SK-N-SH treated with all-trans-retinoic acid at 6 μM for 48 hours (cell line): ENCODE measurements around the gene ARFGEF3.

Experiments used
- ATAC-seq: fragments of 200-7000 bp; cut with Tn5 transposase; 3 replicates; pipeline ENCODE4 v1.9.1; 2020; ENCODE audit warnings: mild to moderate bottlenecking, moderate library complexity
- ARNTL ChIP-seq: fragments of 450-650 bp; formaldehyde crosslinking; IDR thresholded peaks from 2 replicates; pipeline ENCODE4 v1.5.0; 2020; ENCODE audit warnings: low read depth, mild to moderate bottlenecking, moderate library complexity, borderline replicate concordance
- CSDC2 ChIP-seq: fragments of 250-450 bp; sonication (Bioruptor Pico); IDR thresholded peaks from 2 replicates; pipeline ENCODE4 v1.5.0; 2020; ENCODE audit warnings: mild to moderate bottlenecking, moderate library complexity
- ESRRG ChIP-seq: fragments of 250-450 bp; sonication (Bioruptor Pico); IDR thresholded peaks from 2 replicates; pipeline ENCODE4 v1.6.1; 2021; ENCODE audit warnings: mild to moderate bottlenecking
- GLIS3 ChIP-seq: fragments of 250-450 bp; sonication (Bioruptor Pico); IDR thresholded peaks from 2 replicates; pipeline ENCODE4 v1.5.0; 2020; ENCODE audit warnings: mild to moderate bottlenecking, moderate library complexity
- OSR1 ChIP-seq: fragments of 250-450 bp; sonication (Bioruptor Pico); IDR thresholded peaks from 2 replicates; pipeline ENCODE4 v1.8.0; 2022; ENCODE audit warnings: moderate library complexity, mild to moderate bottlenecking, inconsistent platforms
- RARB ChIP-seq: fragments of 250-450 bp; sonication (Bioruptor Pico); IDR thresholded peaks from 2 replicates; pipeline ENCODE4 v1.8.0; 2021; ENCODE audit warnings: mild to moderate bottlenecking, moderate library complexity
- SNAI2 ChIP-seq: fragments of 250-450 bp; sonication (Bioruptor Pico); IDR thresholded peaks from 2 replicates; pipeline ENCODE4 v1.5.0; 2020; ENCODE audit warnings: mild to moderate bottlenecking, moderate library complexity
- TCF4 ChIP-seq: fragments of 250-450 bp; sonication (Bioruptor Pico); IDR thresholded peaks from 2 replicates; pipeline ENCODE4 v1.8.0; 2021; ENCODE audit warnings: mild to moderate bottlenecking, moderate library complexity, borderline replicate concordance
- TOX ChIP-seq: fragments of 250-450 bp; sonication (Bioruptor Pico); IDR thresholded peaks from 2 replicates; pipeline ENCODE4 v1.8.0; 2021; ENCODE audit warnings: mild to moderate bottlenecking, moderate library complexity, borderline replicate concordance
- ZC3H10 ChIP-seq: fragments of 250-450 bp; sonication (Bioruptor Pico); IDR thresholded peaks from 2 replicates; pipeline ENCODE4 v1.5.1; 2021; ENCODE audit warnings: mild to moderate bottlenecking, moderate library complexity
- ZFP3 ChIP-seq: fragments of 250-450 bp; sonication (Bioruptor Pico); IDR thresholded peaks from 2 replicates; pipeline ENCODE4 v1.5.0; 2020; ENCODE audit warnings: mild to moderate bottlenecking, moderate library complexity
- ZFP30 ChIP-seq: fragments of 450-650 bp; formaldehyde crosslinking; IDR thresholded peaks from 2 replicates; pipeline ENCODE4 v1.5.0; 2022; ENCODE audit warnings: mild to moderate bottlenecking, moderate library complexity
- ZNF565 ChIP-seq: fragments of 450-650 bp; formaldehyde crosslinking; conservative IDR thresholded peaks from 2 replicates; pipeline ENCODE4 v1.5.0; 2020; ENCODE audit warnings: low read depth, mild to moderate bottlenecking, moderate library complexity
- ZNF70 ChIP-seq: fragments of 450-650 bp; formaldehyde crosslinking; IDR thresholded peaks from 2 replicates; pipeline ENCODE4 v1.5.0; 2020; ENCODE audit warnings: mild to moderate bottlenecking, moderate library complexity
- ZNF8 ChIP-seq: fragments of 450-650 bp; formaldehyde crosslinking; IDR thresholded peaks from 2 replicates; pipeline ENCODE4 v1.5.0; 2020; ENCODE audit warnings: mild to moderate bottlenecking, moderate library complexity
- TF ChIP-seq, protein P1 (sequence below): fragments of 250-450 bp; sonication (Bioruptor Pico); IDR thresholded peaks from 2 replicates; pipeline ENCODE4 v1.5.1; 2021; ENCODE audit warnings: mild to moderate bottlenecking, moderate library complexity
- TF ChIP-seq, protein P2 (sequence below): fragments of 250-450 bp; sonication (Bioruptor Pico); IDR thresholded peaks from 2 replicates; pipeline ENCODE4 v1.5.0; 2020; ENCODE audit warnings: mild to moderate bottlenecking, moderate library complexity
- TF ChIP-seq, protein P3 (sequence below): fragments of 250-450 bp; sonication (Bioruptor Pico); IDR thresholded peaks from 2 replicates; pipeline ENCODE4 v1.8.0; 2020; ENCODE audit warnings: mild to moderate bottlenecking, moderate library complexity, borderline replicate concordance
- TF ChIP-seq, protein P4 (sequence below): fragments of 250-450 bp; sonication (Bioruptor Pico); IDR thresholded peaks from 2 replicates; pipeline ENCODE4 v1.8.0; 2021; ENCODE audit warnings: low read depth, mild to moderate bottlenecking, moderate library complexity, borderline replicate concordance
- TF ChIP-seq, protein P5 (sequence below): fragments of 250-450 bp; sonication (Bioruptor Pico); IDR thresholded peaks from 2 replicates; pipeline ENCODE4 v1.5.1; 2020; ENCODE audit warnings: low read depth, mild to moderate bottlenecking, moderate library complexity

Gene ARFGEF3

DNA sequence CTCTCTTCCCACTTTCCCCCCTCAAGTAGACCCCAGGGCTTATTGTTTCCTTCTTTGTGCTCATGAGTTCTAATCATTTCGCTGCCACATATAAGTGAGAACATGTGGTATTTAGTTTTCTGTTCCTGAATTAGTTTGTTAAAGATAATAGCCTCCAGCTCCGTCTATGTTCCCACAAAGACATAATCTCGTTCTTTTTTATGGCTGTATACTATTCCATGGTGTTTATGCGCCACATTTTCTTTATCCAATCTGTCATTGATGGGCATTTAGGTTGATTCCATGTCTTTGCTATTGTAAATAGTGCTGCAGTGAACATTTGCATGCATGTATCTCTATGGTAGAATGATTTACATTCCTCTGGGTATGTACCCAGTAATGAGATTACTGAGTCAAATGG, 37.6 kb upstream of the ARFGEF3 start:
- no peak for ATAC-seq
- TF ChIP-seq TOX (CRISPR knock-in tag) (no peak), TCF4 (CRISPR knock-in tag) (no peak), RARB (CRISPR knock-in tag) (no peak)
- TF ChIP-seq, protein P1, sequence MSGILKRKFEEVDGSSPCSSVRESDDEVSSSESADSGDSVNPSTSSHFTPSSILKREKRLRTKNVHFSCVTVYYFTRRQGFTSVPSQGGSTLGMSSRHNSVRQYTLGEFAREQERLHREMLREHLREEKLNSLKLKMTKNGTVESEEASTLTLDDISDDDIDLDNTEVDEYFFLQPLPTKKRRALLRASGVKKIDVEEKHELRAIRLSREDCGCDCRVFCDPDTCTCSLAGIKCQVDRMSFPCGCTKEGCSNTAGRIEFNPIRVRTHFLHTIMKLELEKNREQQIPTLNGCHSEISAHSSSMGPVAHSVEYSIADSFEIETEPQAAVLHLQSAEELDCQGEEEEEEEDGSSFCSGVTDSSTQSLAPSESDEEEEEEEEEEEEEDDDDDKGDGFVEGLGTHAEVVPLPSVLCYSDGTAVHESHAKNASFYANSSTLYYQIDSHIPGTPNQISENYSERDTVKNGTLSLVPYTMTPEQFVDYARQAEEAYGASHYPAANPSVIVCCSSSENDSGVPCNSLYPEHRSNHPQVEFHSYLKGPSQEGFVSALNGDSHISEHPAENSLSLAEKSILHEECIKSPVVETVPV (CRISPR knock-in tag), result no peak
- TF ChIP-seq, protein P2, sequence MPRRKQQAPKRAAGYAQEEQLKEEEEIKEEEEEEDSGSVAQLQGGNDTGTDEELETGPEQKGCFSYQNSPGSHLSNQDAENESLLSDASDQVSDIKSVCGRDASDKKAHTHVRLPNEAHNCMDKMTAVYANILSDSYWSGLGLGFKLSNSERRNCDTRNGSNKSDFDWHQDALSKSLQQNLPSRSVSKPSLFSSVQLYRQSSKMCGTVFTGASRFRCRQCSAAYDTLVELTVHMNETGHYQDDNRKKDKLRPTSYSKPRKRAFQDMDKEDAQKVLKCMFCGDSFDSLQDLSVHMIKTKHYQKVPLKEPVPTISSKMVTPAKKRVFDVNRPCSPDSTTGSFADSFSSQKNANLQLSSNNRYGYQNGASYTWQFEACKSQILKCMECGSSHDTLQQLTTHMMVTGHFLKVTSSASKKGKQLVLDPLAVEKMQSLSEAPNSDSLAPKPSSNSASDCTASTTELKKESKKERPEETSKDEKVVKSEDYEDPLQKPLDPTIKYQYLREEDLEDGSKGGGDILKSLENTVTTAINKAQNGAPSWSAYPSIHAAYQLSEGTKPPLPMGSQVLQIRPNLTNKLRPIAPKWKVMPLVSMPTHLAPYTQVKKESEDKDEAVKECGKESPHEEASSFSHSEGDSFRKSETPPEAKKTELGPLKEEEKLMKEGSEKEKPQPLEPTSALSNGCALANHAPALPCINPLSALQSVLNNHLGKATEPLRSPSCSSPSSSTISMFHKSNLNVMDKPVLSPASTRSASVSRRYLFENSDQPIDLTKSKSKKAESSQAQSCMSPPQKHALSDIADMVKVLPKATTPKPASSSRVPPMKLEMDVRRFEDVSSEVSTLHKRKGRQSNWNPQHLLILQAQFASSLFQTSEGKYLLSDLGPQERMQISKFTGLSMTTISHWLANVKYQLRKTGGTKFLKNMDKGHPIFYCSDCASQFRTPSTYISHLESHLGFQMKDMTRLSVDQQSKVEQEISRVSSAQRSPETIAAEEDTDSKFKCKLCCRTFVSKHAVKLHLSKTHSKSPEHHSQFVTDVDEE, result no peak

DNA sequence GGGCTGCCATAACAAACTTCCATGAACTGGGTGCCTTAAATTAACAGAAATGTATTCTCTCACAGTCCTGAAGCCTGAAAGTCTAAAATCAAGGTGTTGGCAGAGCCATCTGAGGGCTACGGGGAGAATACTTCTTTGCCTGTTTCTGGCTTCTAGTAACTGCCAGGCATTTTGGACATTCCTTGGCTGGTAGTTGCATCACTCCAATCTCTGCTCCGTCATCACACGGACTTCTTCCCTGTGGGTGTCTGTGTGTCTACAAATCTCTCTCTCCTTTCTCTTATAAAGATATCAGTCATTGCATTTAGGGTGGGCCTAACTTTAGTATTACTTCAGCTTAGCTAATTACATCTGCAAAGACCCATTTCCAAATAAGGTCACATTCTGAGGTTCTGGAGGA, 33.6 kb upstream of the ARFGEF3 start:
- ATAC-seq, result no peak
- TF ChIP-seq, protein P2, result no peak
- TF ChIP-seq SNAI2 (CRISPR knock-in tag) (no peak), OSR1 (CRISPR knock-in tag) (no peak), ZFP30 (no peak), ZNF565 (CRISPR knock-in tag) (no peak), ZNF70 (CRISPR knock-in tag) (no peak), ZC3H10 (CRISPR knock-in tag) (no peak), ARNTL (no peak), RARB (CRISPR knock-in tag) (no peak)
- TF ChIP-seq, protein P1 (CRISPR knock-in tag), result no peak
- TF ChIP-seq, protein P3, sequence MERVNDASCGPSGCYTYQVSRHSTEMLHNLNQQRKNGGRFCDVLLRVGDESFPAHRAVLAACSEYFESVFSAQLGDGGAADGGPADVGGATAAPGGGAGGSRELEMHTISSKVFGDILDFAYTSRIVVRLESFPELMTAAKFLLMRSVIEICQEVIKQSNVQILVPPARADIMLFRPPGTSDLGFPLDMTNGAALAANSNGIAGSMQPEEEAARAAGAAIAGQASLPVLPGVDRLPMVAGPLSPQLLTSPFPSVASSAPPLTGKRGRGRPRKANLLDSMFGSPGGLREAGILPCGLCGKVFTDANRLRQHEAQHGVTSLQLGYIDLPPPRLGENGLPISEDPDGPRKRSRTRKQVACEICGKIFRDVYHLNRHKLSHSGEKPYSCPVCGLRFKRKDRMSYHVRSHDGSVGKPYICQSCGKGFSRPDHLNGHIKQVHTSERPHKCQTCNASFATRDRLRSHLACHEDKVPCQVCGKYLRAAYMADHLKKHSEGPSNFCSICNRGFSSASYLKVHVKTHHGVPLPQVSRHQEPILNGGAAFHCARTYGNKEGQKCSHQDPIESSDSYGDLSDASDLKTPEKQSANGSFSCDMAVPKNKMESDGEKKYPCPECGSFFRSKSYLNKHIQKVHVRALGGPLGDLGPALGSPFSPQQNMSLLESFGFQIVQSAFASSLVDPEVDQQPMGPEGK (CRISPR knock-in tag), result no peak
- TF ChIP-seq, all 23 proteins: peak for 0

DNA sequence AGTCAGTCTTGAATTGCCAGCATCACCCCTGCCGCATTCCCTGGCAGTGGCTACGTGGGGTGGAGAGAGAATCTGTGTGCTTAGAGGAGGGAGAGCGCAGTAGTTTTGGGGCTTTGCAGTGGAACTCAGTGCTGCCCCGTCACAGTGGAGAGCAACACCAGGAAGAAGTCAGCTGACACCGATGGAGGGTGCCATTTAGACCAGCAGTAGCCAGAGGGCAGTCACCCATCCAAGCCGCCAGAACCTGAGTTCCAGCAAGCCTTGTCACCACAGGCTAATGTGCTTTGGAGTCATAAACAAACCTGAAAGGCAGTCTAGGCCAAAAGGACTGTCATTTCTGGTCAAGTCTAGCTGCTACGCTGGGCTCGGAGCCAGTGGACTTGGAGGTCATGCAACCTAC, 32.5 kb upstream of the ARFGEF3 start:
- TF ChIP-seq ZFP3 (CRISPR knock-in tag) (no peak), ZFP30 (no peak), CSDC2 (no peak), ARNTL (no peak), ZC3H10 (CRISPR knock-in tag) (no peak), GLIS3 (CRISPR knock-in tag) (no peak), ZNF70 (CRISPR knock-in tag) (no peak), ESRRG (no peak), SNAI2 (CRISPR knock-in tag) (no peak), OSR1 (CRISPR knock-in tag) (no peak), ZNF8 (CRISPR knock-in tag) (no peak), ZNF565 (CRISPR knock-in tag) (no peak)
- TF ChIP-seq, protein P1 (CRISPR knock-in tag), result no peak
- TF ChIP-seq, protein P4, sequence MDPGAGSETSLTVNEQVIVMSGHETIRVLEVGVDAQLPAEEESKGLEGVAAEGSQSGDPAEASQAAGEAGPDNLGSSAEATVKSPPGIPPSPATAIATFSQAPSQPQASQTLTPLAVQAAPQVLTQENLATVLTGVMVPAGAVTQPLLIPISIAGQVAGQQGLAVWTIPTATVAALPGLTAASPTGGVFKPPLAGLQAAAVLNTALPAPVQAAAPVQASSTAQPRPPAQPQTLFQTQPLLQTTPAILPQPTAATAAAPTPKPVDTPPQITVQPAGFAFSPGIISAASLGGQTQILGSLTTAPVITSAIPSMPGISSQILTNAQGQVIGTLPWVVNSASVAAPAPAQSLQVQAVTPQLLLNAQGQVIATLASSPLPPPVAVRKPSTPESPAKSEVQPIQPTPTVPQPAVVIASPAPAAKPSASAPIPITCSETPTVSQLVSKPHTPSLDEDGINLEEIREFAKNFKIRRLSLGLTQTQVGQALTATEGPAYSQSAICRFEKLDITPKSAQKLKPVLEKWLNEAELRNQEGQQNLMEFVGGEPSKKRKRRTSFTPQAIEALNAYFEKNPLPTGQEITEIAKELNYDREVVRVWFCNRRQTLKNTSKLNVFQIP, result no peak
- TF ChIP-seq, protein P5, sequence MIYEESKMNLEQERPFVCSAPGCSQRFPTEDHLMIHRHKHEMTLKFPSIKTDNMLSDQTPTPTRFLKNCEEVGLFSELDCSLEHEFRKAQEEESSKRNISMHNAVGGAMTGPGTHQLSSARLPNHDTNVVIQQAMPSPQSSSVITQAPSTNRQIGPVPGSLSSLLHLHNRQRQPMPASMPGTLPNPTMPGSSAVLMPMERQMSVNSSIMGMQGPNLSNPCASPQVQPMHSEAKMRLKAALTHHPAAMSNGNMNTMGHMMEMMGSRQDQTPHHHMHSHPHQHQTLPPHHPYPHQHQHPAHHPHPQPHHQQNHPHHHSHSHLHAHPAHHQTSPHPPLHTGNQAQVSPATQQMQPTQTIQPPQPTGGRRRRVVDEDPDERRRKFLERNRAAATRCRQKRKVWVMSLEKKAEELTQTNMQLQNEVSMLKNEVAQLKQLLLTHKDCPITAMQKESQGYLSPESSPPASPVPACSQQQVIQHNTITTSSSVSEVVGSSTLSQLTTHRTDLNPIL (CRISPR knock-in tag), result no peak
- TF ChIP-seq, all 23 proteins: peak for 0
- ATAC-seq, result no peak
